ENCODE data around the gene PTH2R. TPM values are rescaled to one million over a fixed set of nuclear protein-coding genes. Genes with fewer than 3 reads are reported as not detected.

PTH2R gene
- total RNA-seq, 1 experiment from 2014 or later = 0.12 TPM

DNA sequence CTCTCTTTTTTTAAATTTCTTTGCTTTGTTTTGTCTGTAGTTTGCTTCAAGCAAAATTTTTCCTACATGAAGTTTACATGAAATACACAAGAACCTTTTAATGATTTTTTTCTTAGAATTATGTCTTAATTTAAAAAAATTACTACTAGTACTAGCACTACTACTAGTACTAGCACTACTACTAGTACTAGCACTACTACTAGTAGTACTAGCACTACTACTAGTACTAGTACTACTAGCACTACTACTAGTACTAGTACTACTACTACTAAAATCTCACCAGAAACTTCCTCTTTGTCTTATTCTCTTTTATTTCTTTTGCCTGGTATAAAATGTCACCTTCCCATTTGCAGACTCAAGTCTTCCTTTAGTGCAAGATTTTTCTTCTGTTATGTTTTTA lies 71.1 kb downstream of the PTH2R start:
- H2AFZ ChIP-seq (ENCODE audit: low read depth, low read length, poor library complexity, severe bottlenecking) = no peak overlapping the region
- no TSS peak for BruUV-seq (replicated peaks)
- TF ChIP-seq CBX3 (IDR thresholded peaks at IDR 0.05; ENCODE audit: low read depth) (no peak), POLR2A (IDR thresholded peaks at IDR 0.05; ENCODE audit: borderline replicate concordance, extremely low read depth, insufficient read depth, insufficient read length) (no peak), YY1 (IDR thresholded peaks at IDR 0.05; ENCODE audit: extremely low read depth, insufficient replicate concordance, low read depth, low read length) (no peak), FOSL1 (IDR thresholded peaks at IDR 0.05; ENCODE audit: low read depth) (no peak), RAD21 (IDR thresholded peaks at IDR 0.05; ENCODE audit: low read depth) (no peak), ZNF274 (IDR thresholded peaks at IDR 0.05; ENCODE audit: low read depth, low read length) (no peak)
- TF ChIP-seq, protein P1, sequence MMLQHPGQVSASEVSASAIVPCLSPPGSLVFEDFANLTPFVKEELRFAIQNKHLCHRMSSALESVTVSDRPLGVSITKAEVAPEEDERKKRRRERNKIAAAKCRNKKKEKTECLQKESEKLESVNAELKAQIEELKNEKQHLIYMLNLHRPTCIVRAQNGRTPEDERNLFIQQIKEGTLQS (IDR thresholded peaks at IDR 0.05) = no peak
- TF ChIP-seq, protein P2, sequence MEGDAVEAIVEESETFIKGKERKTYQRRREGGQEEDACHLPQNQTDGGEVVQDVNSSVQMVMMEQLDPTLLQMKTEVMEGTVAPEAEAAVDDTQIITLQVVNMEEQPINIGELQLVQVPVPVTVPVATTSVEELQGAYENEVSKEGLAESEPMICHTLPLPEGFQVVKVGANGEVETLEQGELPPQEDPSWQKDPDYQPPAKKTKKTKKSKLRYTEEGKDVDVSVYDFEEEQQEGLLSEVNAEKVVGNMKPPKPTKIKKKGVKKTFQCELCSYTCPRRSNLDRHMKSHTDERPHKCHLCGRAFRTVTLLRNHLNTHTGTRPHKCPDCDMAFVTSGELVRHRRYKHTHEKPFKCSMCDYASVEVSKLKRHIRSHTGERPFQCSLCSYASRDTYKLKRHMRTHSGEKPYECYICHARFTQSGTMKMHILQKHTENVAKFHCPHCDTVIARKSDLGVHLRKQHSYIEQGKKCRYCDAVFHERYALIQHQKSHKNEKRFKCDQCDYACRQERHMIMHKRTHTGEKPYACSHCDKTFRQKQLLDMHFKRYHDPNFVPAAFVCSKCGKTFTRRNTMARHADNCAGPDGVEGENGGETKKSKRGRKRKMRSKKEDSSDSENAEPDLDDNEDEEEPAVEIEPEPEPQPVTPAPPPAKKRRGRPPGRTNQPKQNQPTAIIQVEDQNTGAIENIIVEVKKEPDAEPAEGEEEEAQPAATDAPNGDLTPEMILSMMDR (IDR thresholded peaks at IDR 0.05 in 2 of 3, conservative IDR thresholded peaks at IDR 0.05 in 1 of 3; ENCODE audit: borderline replicate concordance in 1 of 3, insufficient read depth in 1 of 3, low read depth in 2 of 3, low read length in 2 of 3) = no peak
- TF ChIP-seq, protein P3, sequence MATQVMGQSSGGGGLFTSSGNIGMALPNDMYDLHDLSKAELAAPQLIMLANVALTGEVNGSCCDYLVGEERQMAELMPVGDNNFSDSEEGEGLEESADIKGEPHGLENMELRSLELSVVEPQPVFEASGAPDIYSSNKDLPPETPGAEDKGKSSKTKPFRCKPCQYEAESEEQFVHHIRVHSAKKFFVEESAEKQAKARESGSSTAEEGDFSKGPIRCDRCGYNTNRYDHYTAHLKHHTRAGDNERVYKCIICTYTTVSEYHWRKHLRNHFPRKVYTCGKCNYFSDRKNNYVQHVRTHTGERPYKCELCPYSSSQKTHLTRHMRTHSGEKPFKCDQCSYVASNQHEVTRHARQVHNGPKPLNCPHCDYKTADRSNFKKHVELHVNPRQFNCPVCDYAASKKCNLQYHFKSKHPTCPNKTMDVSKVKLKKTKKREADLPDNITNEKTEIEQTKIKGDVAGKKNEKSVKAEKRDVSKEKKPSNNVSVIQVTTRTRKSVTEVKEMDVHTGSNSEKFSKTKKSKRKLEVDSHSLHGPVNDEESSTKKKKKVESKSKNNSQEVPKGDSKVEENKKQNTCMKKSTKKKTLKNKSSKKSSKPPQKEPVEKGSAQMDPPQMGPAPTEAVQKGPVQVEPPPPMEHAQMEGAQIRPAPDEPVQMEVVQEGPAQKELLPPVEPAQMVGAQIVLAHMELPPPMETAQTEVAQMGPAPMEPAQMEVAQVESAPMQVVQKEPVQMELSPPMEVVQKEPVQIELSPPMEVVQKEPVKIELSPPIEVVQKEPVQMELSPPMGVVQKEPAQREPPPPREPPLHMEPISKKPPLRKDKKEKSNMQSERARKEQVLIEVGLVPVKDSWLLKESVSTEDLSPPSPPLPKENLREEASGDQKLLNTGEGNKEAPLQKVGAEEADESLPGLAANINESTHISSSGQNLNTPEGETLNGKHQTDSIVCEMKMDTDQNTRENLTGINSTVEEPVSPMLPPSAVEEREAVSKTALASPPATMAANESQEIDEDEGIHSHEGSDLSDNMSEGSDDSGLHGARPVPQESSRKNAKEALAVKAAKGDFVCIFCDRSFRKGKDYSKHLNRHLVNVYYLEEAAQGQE (IDR thresholded peaks at IDR 0.05; ENCODE audit: low read depth) = no peak
- ChIA-PET CTCF (no interaction called here), POLR2A (no interaction called here), RAD21 (ENCODE audit: low non-redundant PET in 1 of 2, low total read pairs in 2 of 2, uncharacterized antibody in 2 of 2, unreplicated experiment in 2 of 2) (no interaction called here)
- ATAC-seq (no peak), DNase-seq (ENCODE audit: low read depth, low spot score) (no peak)
- H3K9me3 ChIP-seq (ENCODE audit: control insufficient read depth in 1 of 2, insufficient read depth in 1 of 2, low read depth in 1 of 2, low read length in 2 of 2) = no peaks in the 10 kb centered on the region
- H3K4me3 ChIP-seq (replicated peaks in 1 of 2; ENCODE audit: low read depth in 1 of 2, low read length in 2 of 2) = no peak overlapping the region
- H3K79me2 ChIP-seq (ENCODE audit: insufficient read depth, low read length) = no peaks in the 10 kb centered on the region
- intact Hi-C loops (cut with micrococcal nuclease) = no loop called here
- H3K9ac ChIP-seq (ENCODE audit: low read length) = no peak overlapping the region
- H3K27ac ChIP-seq (ENCODE audit: low read depth, low read length) = no peak overlapping the region
- no peaks in the 10 kb centered on the region for H3K9me2 ChIP-seq (ENCODE audit: insufficient read depth)
- no peaks in the 10 kb centered on the region for H3K36me3 ChIP-seq (ENCODE audit: control insufficient read depth in 1 of 2, insufficient read depth in 2 of 2, low read length in 2 of 2)
- no peaks in the 10 kb centered on the region for H4K20me1 ChIP-seq (ENCODE audit: insufficient read depth)
- H3K4me2 ChIP-seq (ENCODE audit: low read length) = no peak overlapping the region
- no peaks in the 10 kb centered on the region for H3K4me1 ChIP-seq (ENCODE audit: control insufficient read depth in 1 of 2, insufficient read depth in 2 of 2, low read length in 2 of 2)
- no peaks in the 10 kb centered on the region for H3K27me3 ChIP-seq (ENCODE audit: insufficient read depth, low read length)

Data from HCT116 (cell line).